Esophagus squamous epithelium (tissue), 5 donors: ENCODE data around the gene MAP3K20. TPM values are rescaled to one million over a fixed set of nuclear protein-coding genes. Genes with fewer than 3 reads are reported as not detected.

ENCODE experiments used
- DNase-seq: peaks from one replicate; lab custom pipeline; 2025; lab: John Stamatoyannopoulos, UW
- H3K27ac ChIP-seq, 4 donors: fragments of 200-600 bp; sonication (generic); one replicate each; pipeline ENCODE4 v1.5.1; 2016 to 2019; ENCODE audit warnings: mild to moderate bottlenecking in 1 of 4
- H3K27me3 ChIP-seq, 4 donors: fragments of 200-600 bp; sonication (generic); 1 replicate in 3 of 4; 2 replicates in 1 of 4; pipeline versions ENCODE4 v1.5.1 to v1.6.0; 2017 to 2021; ENCODE audit warnings: antibody characterized with exemption in 1 of 4
- H3K36me3 ChIP-seq, 3 donors: fragments of 200-600 bp; sonication (generic); one replicate each; pipeline ENCODE4 v1.5.1; 2016 to 2019
- H3K4me1 ChIP-seq, 3 donors: fragments of 200-600 bp; sonication (generic); one replicate each; pipeline ENCODE4 v1.5.1; 2017 to 2019
- H3K4me3 ChIP-seq, 4 donors: fragments of 200-600 bp; sonication (generic); 1 replicate in 3 of 4; 2 replicates in 1 of 4; pipeline ENCODE4 v1.5.1; 2016 to 2019; ENCODE audit warnings: mild to moderate bottlenecking in 2 of 4, moderate library complexity in 1 of 4
- H3K9me3 ChIP-seq, 3 donors: fragments of 200-600 bp; sonication (generic); one replicate each; pipeline ENCODE4 v1.5.1; 2016 to 2019
- POLR2A ChIP-seq, 4 donors: fragments of 450-650 bp; IDR thresholded peaks; one replicate each; pipeline ENCODE4 v1.6.1; 2017; ENCODE audit warnings: antibody characterized with exemption in 4 of 4, mild to moderate bottlenecking in 4 of 4, moderate library complexity in 3 of 4
- WGBS, 2 donors: methylation state at CpG; one replicate each; pipeline ENCODE4 v1.1.5; 2018; 5-methylcytosine and 5-hydroxymethylcytosine counted together
- intact Hi-C: fragments of 100-400 bp; cut with DNase I; formaldehyde crosslinking; loops from one replicate; pipeline ENCODE4 v1.15.0; 2022
- total RNA-seq, 4 donors: library from RNA; depleted of rRNA; stranded (reverse); fragments of >200 nt; gene quantifications; one replicate each; pipeline ENCODE4 v1.1.0, GENCODE V29; 2016
- TF ChIP-seq, protein P1 (sequence below), 6 experiments: fragments of 450-650 bp in 4 of 6; fragments of 200-600 bp in 2 of 6; sonication (generic) in 2 of 6; IDR thresholded peaks; one replicate each; pipeline ENCODE4 v1.5.1; 2016 to 2019; ENCODE audit warnings: antibody characterized with exemption in 6 of 6, mild to moderate bottlenecking in 4 of 6, moderate library complexity in 4 of 6
- donor health status: DM: yes; HTN: yes; CAD: no.

MAP3K20 gene
- total RNA-seq, 4 donors from 2014 or later: 7.2 to 55.3 (median 26.3) TPM

DNA sequence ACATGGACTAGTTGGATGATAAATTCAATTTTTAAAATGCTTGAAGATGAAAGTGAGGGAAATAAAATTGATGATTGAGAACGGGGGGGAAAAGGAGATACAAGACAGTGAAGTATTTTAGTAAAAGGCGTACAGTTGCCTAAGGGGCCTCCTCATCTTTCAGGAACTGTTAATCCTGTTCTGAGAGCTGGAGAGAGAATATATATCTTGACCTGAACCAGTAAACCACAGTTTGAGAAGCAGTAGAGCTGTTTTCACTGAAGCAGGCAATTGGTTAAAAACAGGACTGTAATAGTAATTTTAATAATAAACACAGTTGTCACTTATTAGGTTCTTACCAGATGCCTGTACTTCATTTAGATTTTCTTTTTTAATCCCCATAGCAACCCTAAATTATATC is 137.5 kb downstream of the MAP3K20 start:
- DNase-seq: no peak
- H3K4me3 ChIP-seq: no peak overlapping the region
- H3K9me3 ChIP-seq: no peaks in the 10 kb centered on the region
- 63 to 77% methylated on average over 2 of the region's 2 CpGs for WGBS, 2 donors
- H3K27ac ChIP-seq: peak overlapping the region in 3 of 4 donors; percentile 50 to 65 (median 57)
- no peaks in the 10 kb centered on the region for H3K27me3 ChIP-seq
- H3K4me1 ChIP-seq: peaks cover 8 to 40% (median 19%) of the 10 kb centered on the region in 3 donors
- no peaks in the 10 kb centered on the region for H3K36me3 ChIP-seq
- TF ChIP-seq, protein P1, sequence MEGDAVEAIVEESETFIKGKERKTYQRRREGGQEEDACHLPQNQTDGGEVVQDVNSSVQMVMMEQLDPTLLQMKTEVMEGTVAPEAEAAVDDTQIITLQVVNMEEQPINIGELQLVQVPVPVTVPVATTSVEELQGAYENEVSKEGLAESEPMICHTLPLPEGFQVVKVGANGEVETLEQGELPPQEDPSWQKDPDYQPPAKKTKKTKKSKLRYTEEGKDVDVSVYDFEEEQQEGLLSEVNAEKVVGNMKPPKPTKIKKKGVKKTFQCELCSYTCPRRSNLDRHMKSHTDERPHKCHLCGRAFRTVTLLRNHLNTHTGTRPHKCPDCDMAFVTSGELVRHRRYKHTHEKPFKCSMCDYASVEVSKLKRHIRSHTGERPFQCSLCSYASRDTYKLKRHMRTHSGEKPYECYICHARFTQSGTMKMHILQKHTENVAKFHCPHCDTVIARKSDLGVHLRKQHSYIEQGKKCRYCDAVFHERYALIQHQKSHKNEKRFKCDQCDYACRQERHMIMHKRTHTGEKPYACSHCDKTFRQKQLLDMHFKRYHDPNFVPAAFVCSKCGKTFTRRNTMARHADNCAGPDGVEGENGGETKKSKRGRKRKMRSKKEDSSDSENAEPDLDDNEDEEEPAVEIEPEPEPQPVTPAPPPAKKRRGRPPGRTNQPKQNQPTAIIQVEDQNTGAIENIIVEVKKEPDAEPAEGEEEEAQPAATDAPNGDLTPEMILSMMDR (IDR thresholded peaks at IDR 0.05): no peak
- TF ChIP-seq POLR2A (IDR thresholded peaks at IDR 0.05): no peak
- intact Hi-C loops: no loop called here

GRCh38 chr2:173214213-173214612 is 138.6 kb downstream of the MAP3K20 start:
- peaks cover 8 to 50% (median 19%) of the 10 kb centered on the region in 3 donors for H3K4me1 ChIP-seq
- H3K4me3 ChIP-seq: no peak overlapping the region
- no peaks in the 10 kb centered on the region for H3K9me3 ChIP-seq
- DNase-seq: no peak
- H3K27me3 ChIP-seq: no peaks in the 10 kb centered on the region
- intact Hi-C loops: no loop called here
- no peaks in the 10 kb centered on the region for H3K36me3 ChIP-seq
- peak overlapping the region; percentile 38 to 65 (median 54) for H3K27ac ChIP-seq
- TF ChIP-seq POLR2A (IDR thresholded peaks at IDR 0.05): no peak
- TF ChIP-seq, protein P1 (IDR thresholded peaks at IDR 0.05): no peak
- 43 to 50% methylated on average over 5 of the region's 5 CpGs for WGBS, 2 donors

DNA sequence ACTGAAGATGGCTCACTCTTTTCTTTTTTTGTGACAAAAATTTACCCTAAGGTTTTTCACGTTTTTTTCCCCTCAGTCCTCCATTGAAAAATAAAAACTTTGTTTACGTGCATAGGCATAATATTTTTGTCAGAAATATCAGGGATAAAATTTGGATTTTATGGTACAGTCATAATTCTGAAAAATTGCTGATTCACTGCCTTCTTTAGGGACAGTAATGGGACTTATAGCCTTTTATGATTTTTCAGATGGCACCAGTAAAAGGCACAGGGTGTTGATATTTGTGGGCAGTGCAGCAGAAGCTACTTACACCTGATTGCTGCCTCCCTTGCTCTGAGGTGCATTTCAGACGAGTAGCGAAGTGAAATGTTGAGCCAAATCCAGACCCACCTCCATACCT is 139.7 kb downstream of the MAP3K20 start:
- Histone ChIP-seq H3K4me1 (peaks cover 8 to 44% (median 14%) of the 10 kb centered on the region in 3 donors), H3K36me3 (no peaks in the 10 kb centered on the region), H3K27ac (peak overlapping the region in 2 of 4 donors; percentile 42 to 65), H3K9me3 (no peaks in the 10 kb centered on the region), H3K4me3 (no peak overlapping the region), H3K27me3 (no peaks in the 10 kb centered on the region)
- DNase-seq: no peak
- intact Hi-C loops: no loop called here
- TF ChIP-seq, protein P1 (IDR thresholded peaks at IDR 0.05): no peak
- TF ChIP-seq POLR2A (IDR thresholded peaks at IDR 0.05): no peak
- WGBS, 2 donors: 87 to 90% methylated on average over 4 of the region's 4 CpGs

- TF ChIP-seq, protein P1 (IDR thresholded peaks at IDR 0.05): no peak
- TF ChIP-seq POLR2A (IDR thresholded peaks at IDR 0.05): no peak
- WGBS, 2 donors: 84 to 100% methylated on average over 1 of the region's 1 CpG
- H3K36me3 ChIP-seq: no peaks in the 10 kb centered on the region
- H3K4me3 ChIP-seq: no peak overlapping the region
- intact Hi-C loops: no loop called here
- peaks cover 8 to 37% (median 13%) of the 10 kb centered on the region in 3 donors for H3K4me1 ChIP-seq
- no peak overlapping the region for H3K27ac ChIP-seq
- no peaks in the 10 kb centered on the region for H3K27me3 ChIP-seq
- DNase-seq: no peak
- H3K9me3 ChIP-seq: no peaks in the 10 kb centered on the region
Observed at GRCh38 chr2:173216051-173216450, 140.4 kb downstream of the MAP3K20 start.

- peak overlapping the region in 3 of 4 donors; percentile 12 to 69 (median 23) for H3K27ac ChIP-seq
- intact Hi-C loops: no loop called here
- TF ChIP-seq POLR2A (IDR thresholded peaks at IDR 0.05): no peak
- TF ChIP-seq, protein P1 (IDR thresholded peaks at IDR 0.05): no peak
Observed at GRCh38 chr2:173216668-173217067, 141.0 kb downstream of the MAP3K20 start.

More at GRCh38 chr2:173216668-173217067, 141.0 kb downstream of the MAP3K20 start:
- no peak for DNase-seq
- Histone ChIP-seq H3K36me3 (no peaks in the 10 kb centered on the region), H3K9me3 (no peaks in the 10 kb centered on the region), H3K4me1 (peaks cover 8 to 34% (median 13%) of the 10 kb centered on the region in 3 donors), H3K27me3 (no peaks in the 10 kb centered on the region), H3K4me3 (no peak overlapping the region)
- WGBS, 2 donors: 71 to 97% methylated on average over 2 of the region's 2 CpGs
